Osteoblast (primary cell): ENCODE measurements around the gene SNAI1. TPM values are rescaled to one million over a fixed set of nuclear protein-coding genes. Genes with fewer than 3 reads are reported as not detected.

ENCODE experiments used
- DNase-seq: peaks from one replicate; pipeline ENCODE4 v3.0.0; 2011; ENCODE audit warnings: low spot score, mixed read lengths; ENCODE audit not compliant: insufficient read length; ENCODE audit errors: missing footprints
- H2AFZ ChIP-seq: 2 replicates; pipeline ENCODE4 v1.6.0; 2011; ENCODE audit warnings: mild to moderate bottlenecking, low read length
- H3K27ac ChIP-seq: 2 replicates; pipeline ENCODE4 v1.5.1; 2011; ENCODE audit warnings: mild to moderate bottlenecking, low read depth, low read length, moderate library complexity
- H3K27me3 ChIP-seq: 2 replicates; pipeline ENCODE4 v1.6.0; 2012; ENCODE audit warnings: mild to moderate bottlenecking, control low read depth, inconsistent platforms, low read length, moderate library complexity; ENCODE audit not compliant: insufficient read depth
- H3K36me3 ChIP-seq: 2 replicates; pipeline ENCODE4 v1.5.1; 2011; ENCODE audit warnings: mild to moderate bottlenecking, low read length, control low read depth, moderate library complexity; ENCODE audit not compliant: insufficient read depth
- H3K4me1 ChIP-seq: 2 replicates; pipeline ENCODE4 v1.5.1; 2011; ENCODE audit warnings: mild to moderate bottlenecking, low read length, control low read depth, moderate library complexity; ENCODE audit not compliant: insufficient read depth
- H3K4me2 ChIP-seq: 2 replicates; pipeline ENCODE4 v1.6.0; 2011; ENCODE audit warnings: mild to moderate bottlenecking, low read length; ENCODE audit not compliant: insufficient read depth
- H3K4me3 ChIP-seq: fragments of 200-600 bp; sonication (generic); 3 replicates; pipeline ENCODE4 v1.5.1; 2012; ENCODE audit warnings: mild to moderate bottlenecking, low read length, inconsistent platforms; ENCODE audit not compliant: insufficient read depth
- H3K79me2 ChIP-seq: 2 replicates; pipeline ENCODE4 v1.6.0; 2012; ENCODE audit warnings: mild to moderate bottlenecking, low read length, control low read depth, inconsistent platforms; ENCODE audit not compliant: insufficient read depth
- H3K9me3 ChIP-seq: 2 replicates; pipeline ENCODE4 v1.5.1; 2011; ENCODE audit warnings: low read depth, low read length, control low read depth
- H4K20me1 ChIP-seq: 2 replicates; pipeline ENCODE4 v1.6.0; 2012; ENCODE audit warnings: mild to moderate bottlenecking, low read length, control low read depth; ENCODE audit not compliant: insufficient read depth
- CTCF ChIP-seq: IDR thresholded peaks from 2 replicates; pipeline ENCODE4 v1.5.1; 2011; ENCODE audit warnings: mild to moderate bottlenecking, low read depth, low read length, moderate library complexity; ENCODE audit errors: extremely low read depth
- total RNA-seq: library from RNA; depleted of rRNA; stranded (reverse); fragments of >200 nt; gene quantifications from 2 replicates; pipeline ENCODE4 v1.2.3, GENCODE V29; 2012

SNAI1 gene
- total RNA-seq, 1 donor = 1.8 TPM

GRCh38 chr20:50012282-50013263 is 29.8 kb downstream of the SNAI1 start:
- no peak overlapping the region for H3K4me3 ChIP-seq
- peaks cover 5% of the 10 kb centered on the region for H3K4me1 ChIP-seq
- no peak overlapping the region for H2AFZ ChIP-seq
- H3K79me2 ChIP-seq = no peaks in the 10 kb centered on the region
- no peaks in the 10 kb centered on the region for H3K27me3 ChIP-seq
- no peak overlapping the region for H3K27ac ChIP-seq
- no peaks in the 10 kb centered on the region for H3K9me3 ChIP-seq
- no peaks in the 10 kb centered on the region for H3K36me3 ChIP-seq
- no peak for TF ChIP-seq CTCF
- no peak overlapping the region for H3K4me2 ChIP-seq
- peak; percentile 17 for DNase-seq
- no peaks in the 10 kb centered on the region for H4K20me1 ChIP-seq

- Histone ChIP-seq H3K4me1 (peaks cover 10% of the 10 kb centered on the region), H4K20me1 (no peaks in the 10 kb centered on the region), H3K27me3 (no peaks in the 10 kb centered on the region), H3K4me3 (no peak overlapping the region), H2AFZ (peak overlapping the region; percentile 32), H3K79me2 (no peaks in the 10 kb centered on the region), H3K4me2 (no peak overlapping the region), H3K36me3 (no peaks in the 10 kb centered on the region), H3K9me3 (no peaks in the 10 kb centered on the region), H3K27ac (no peak overlapping the region)
- peak; percentile 61 for DNase-seq
- TF ChIP-seq CTCF = no peak
Observed at GRCh38 chr20:50013976-50014375, 31.2 kb downstream of the SNAI1 start.

GRCh38 chr20:50014570-50015562 is 32.1 kb downstream of the SNAI1 start:
- no peaks in the 10 kb centered on the region for H3K36me3 ChIP-seq
- peaks cover 15% of the 10 kb centered on the region for H3K4me1 ChIP-seq
- no peak overlapping the region for H2AFZ ChIP-seq
- no peaks in the 10 kb centered on the region for H3K27me3 ChIP-seq
- DNase-seq = peak; percentile 46
- no peak for TF ChIP-seq CTCF
- no peak overlapping the region for H3K27ac ChIP-seq
- no peak overlapping the region for H3K4me2 ChIP-seq
- no peaks in the 10 kb centered on the region for H3K79me2 ChIP-seq
- no peaks in the 10 kb centered on the region for H3K9me3 ChIP-seq
- no peaks in the 10 kb centered on the region for H4K20me1 ChIP-seq
- no peak overlapping the region for H3K4me3 ChIP-seq
